ENCODE data around the gene NPTN. TPM values are rescaled to one million over a fixed set of nuclear protein-coding genes. Genes with fewer than 3 reads are reported as not detected.

NPTN gene
- total RNA-seq, 6 experiments from 2014 or later, result 25.4 to 49.9 (median 35.4) TPM

DNA sequence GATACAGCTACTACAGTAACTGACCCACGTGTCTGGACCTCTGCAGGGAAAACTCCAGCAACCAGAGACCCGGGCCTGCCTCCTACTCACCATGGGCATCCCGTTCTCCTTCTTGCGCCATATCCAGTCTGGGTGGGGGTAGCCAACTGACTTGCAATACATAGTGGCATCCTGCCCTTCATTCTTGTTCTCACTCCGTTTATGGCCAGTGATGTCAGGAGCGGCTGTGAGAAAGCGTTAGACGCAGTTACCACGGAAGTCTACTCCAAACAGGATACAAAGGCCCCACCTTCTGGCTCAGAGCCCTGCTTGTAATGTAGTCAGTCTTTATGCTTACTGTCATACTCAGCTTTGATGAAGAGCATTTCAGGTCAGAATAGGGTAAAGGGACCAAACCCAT is 59.6 kb downstream of the NPTN start:
- H3K36me3 ChIP-seq, result peaks cover 0 to 59% (median 23%) of the 10 kb centered on the region in 4 donors
- no peak overlapping the region for H3K27ac ChIP-seq
- intact Hi-C loops (cut with DNase I), result loop anchor here in 1 of 2 donors (10.0 kb wide), 1 partner anchor 71 kb away; no protein-coding TSS in a partner anchor
- no peak overlapping the region for H3K4me3 ChIP-seq
- ATAC-seq (peak; percentile 23 to 67 (median 50)), DNase-seq (peak in 1 of 3 donors; percentile 28)
- H3K27me3 ChIP-seq, result no peaks in the 10 kb centered on the region
- H3K4me1 ChIP-seq, result no peaks in the 10 kb centered on the region
- TF ChIP-seq, protein P1, sequence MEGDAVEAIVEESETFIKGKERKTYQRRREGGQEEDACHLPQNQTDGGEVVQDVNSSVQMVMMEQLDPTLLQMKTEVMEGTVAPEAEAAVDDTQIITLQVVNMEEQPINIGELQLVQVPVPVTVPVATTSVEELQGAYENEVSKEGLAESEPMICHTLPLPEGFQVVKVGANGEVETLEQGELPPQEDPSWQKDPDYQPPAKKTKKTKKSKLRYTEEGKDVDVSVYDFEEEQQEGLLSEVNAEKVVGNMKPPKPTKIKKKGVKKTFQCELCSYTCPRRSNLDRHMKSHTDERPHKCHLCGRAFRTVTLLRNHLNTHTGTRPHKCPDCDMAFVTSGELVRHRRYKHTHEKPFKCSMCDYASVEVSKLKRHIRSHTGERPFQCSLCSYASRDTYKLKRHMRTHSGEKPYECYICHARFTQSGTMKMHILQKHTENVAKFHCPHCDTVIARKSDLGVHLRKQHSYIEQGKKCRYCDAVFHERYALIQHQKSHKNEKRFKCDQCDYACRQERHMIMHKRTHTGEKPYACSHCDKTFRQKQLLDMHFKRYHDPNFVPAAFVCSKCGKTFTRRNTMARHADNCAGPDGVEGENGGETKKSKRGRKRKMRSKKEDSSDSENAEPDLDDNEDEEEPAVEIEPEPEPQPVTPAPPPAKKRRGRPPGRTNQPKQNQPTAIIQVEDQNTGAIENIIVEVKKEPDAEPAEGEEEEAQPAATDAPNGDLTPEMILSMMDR (IDR thresholded peaks at IDR 0.05), result no peak
- no peak for TF ChIP-seq POLR2A (IDR thresholded peaks at IDR 0.05)
- H3K9me3 ChIP-seq, result no peaks in the 10 kb centered on the region
- WGBS (ENCODE audit: insufficient coverage, low coverage, low lambda C conversion rate, missing lambda C conversion rate), result 71% methylated on average over 9 of the region's 9 CpGs

GRCh38 chr15:73573037-73573436 is 60.2 kb downstream of the NPTN start:
- TF ChIP-seq, protein P1 (IDR thresholded peaks at IDR 0.05), result no peak
- no peak for TF ChIP-seq POLR2A (IDR thresholded peaks at IDR 0.05)
- Histone ChIP-seq H3K9me3 (no peaks in the 10 kb centered on the region), H3K27me3 (no peaks in the 10 kb centered on the region), H3K27ac (no peak overlapping the region), H3K36me3 (peaks cover 0 to 65% (median 25%) of the 10 kb centered on the region in 4 donors), H3K4me1 (no peaks in the 10 kb centered on the region), H3K4me3 (no peak overlapping the region)
- intact Hi-C loops (cut with DNase I), result loop anchor here in 1 of 2 donors (10.0 kb wide), 1 partner anchor 72 kb away; no protein-coding TSS in a partner anchor
- DNase-seq (no peak), ATAC-seq (no peak)
- 73% methylated on average over 1 of the region's 1 CpG for WGBS (ENCODE audit: insufficient coverage, low coverage, low lambda C conversion rate, missing lambda C conversion rate)

GRCh38 chr15:73572296-73572695 is 60.9 kb downstream of the NPTN start:
- no peak overlapping the region for H3K4me3 ChIP-seq
- no peak for ATAC-seq
- TF ChIP-seq, protein P1 (IDR thresholded peaks at IDR 0.05), result no peak
- no peak for TF ChIP-seq POLR2A (IDR thresholded peaks at IDR 0.05)
- H3K4me1 ChIP-seq, result no peaks in the 10 kb centered on the region
- peaks cover 0 to 71% (median 25%) of the 10 kb centered on the region in 4 donors for H3K36me3 ChIP-seq
- no peak overlapping the region for H3K27ac ChIP-seq
- WGBS (ENCODE audit: insufficient coverage, low coverage, low lambda C conversion rate, missing lambda C conversion rate), result 50% methylated on average over 2 of the region's 5 CpGs
- no peaks in the 10 kb centered on the region for H3K9me3 ChIP-seq
- DNase-seq, result no peak
- no peaks in the 10 kb centered on the region for H3K27me3 ChIP-seq
- intact Hi-C loops (cut with DNase I), result loop anchor here in 1 of 2 donors (10.0 kb wide), 1 partner anchor 73 kb away; no protein-coding TSS in a partner anchor

- intact Hi-C loops (cut with DNase I), result loop anchor here in 1 of 2 donors (10.0 kb wide), 1 partner anchor 73 kb away; no protein-coding TSS in a partner anchor
These were observed 61.8 kb downstream of the NPTN start for GRCh38 chr15:73571346-73571745.

More at GRCh38 chr15:73571346-73571745, 61.8 kb downstream of the NPTN start:
- Histone ChIP-seq H3K36me3 (peaks cover 0 to 66% (median 25%) of the 10 kb centered on the region in 4 donors), H3K27me3 (no peaks in the 10 kb centered on the region), H3K27ac (no peak overlapping the region), H3K9me3 (no peaks in the 10 kb centered on the region), H3K4me3 (no peak overlapping the region), H3K4me1 (no peaks in the 10 kb centered on the region)
- TF ChIP-seq POLR2A (IDR thresholded peaks at IDR 0.05), result no peak
- TF ChIP-seq, protein P1 (IDR thresholded peaks at IDR 0.05), result no peak
- DNase-seq (no peak), ATAC-seq (peak in 1 of 4 donors; percentile 37)
- WGBS (ENCODE audit: insufficient coverage, low coverage, low lambda C conversion rate, missing lambda C conversion rate), result 68% methylated on average over 3 of the region's 5 CpGs
